B cell (primary cell): ENCODE results near the gene SLC6A6. TPM values are rescaled to one million over a fixed set of nuclear protein-coding genes. Genes with fewer than 3 reads are reported as not detected.

Experiments
- ATAC-seq: fragments of 200-7000 bp; cut with Tn5 transposase; one replicate; pipeline ENCODE4 v1.10.0; 2021; ENCODE audit warnings: low read depth, mild to moderate bottlenecking, moderate number of reproducible peaks, moderate library complexity
- CTCF ChIA-PET: fragments of 350-600 bp; sonication (Branson Sonifier 250); formaldehyde crosslinking; loops from one replicate; lab custom pipeline; 2021; ENCODE audit warnings: antibody characterized with exemption, inconsistent platforms; lab: Charles Lee
- POLR2A ChIA-PET: fragments of 350-600 bp; sonication (Branson Sonifier 250); formaldehyde crosslinking; loops from one replicate; lab custom pipeline; 2021; ENCODE audit warnings: antibody characterized with exemption; lab: Charles Lee
- DNase-seq: peaks from one replicate; pipeline ENCODE4 v3.0.0; 2013
- H2AFZ ChIP-seq: 2 replicates; pipeline ENCODE4 v1.6.1; 2012; ENCODE audit warnings: mild to moderate bottlenecking, low read depth, low read length; ENCODE audit not compliant: insufficient read depth, poor library complexity, severe bottlenecking
- H3K27ac ChIP-seq, 2 donors: 1 replicate in 1 of 2; 2 replicates in 1 of 2; pipeline ENCODE4 v1.5.1; 2012 to 2013; ENCODE audit warnings: low read length in 2 of 2, mild to moderate bottlenecking in 2 of 2, moderate library complexity in 1 of 2
- H3K27me3 ChIP-seq, 4 experiments: fragments of 200-600 bp in 1 of 4; sonication (generic) in 1 of 4; replicated peaks in 1 of 4; 1 replicate in 2 of 4; 2 replicates in 2 of 4; pipeline versions ENCODE4 v1.6.1 to v1.7.0; 2013 to 2016; ENCODE audit warnings: low read length in 3 of 4, mild to moderate bottlenecking in 2 of 4, mixed read lengths in 1 of 4, moderate library complexity in 1 of 4; ENCODE audit not compliant: insufficient read depth in 4 of 4, control insufficient read depth in 3 of 4; ENCODE audit errors: control extremely low read depth in 1 of 4
- H3K36me3 ChIP-seq, 2 experiments: replicated peaks in 1 of 2; 1 replicate in 1 of 2; 2 replicates in 1 of 2; pipeline versions ENCODE4 v1.6.1 to v1.7.1; 2013; ENCODE audit warnings: low read length in 1 of 2; ENCODE audit not compliant: insufficient read depth in 2 of 2, control insufficient read depth in 1 of 2; ENCODE audit errors: control extremely low read depth in 1 of 2, extremely low read depth in 1 of 2
- H3K4me1 ChIP-seq, 2 donors: fragments of 200-600 bp in 1 of 2; sonication (generic) in 1 of 2; 1 replicate in 1 of 2; 2 replicates in 1 of 2; pipeline versions ENCODE4 v1.5.1 to v1.6.1; 2013 to 2017; ENCODE audit warnings: low read length in 2 of 2; ENCODE audit not compliant: control insufficient read depth in 2 of 2, insufficient read depth in 2 of 2
- H3K4me2 ChIP-seq: replicated peaks from 2 replicates; pipeline ENCODE3; 2012; ENCODE audit warnings: mild to moderate bottlenecking, low read depth, low read length; ENCODE audit not compliant: poor library complexity, severe bottlenecking
- H3K4me3 ChIP-seq, 5 experiments: fragments of 200-600 bp in 1 of 5; sonication (generic) in 1 of 5; 1 replicate in 3 of 5; 2 replicates in 2 of 5; pipeline versions ENCODE4 v1.5.1 to v1.7.0; 2011 to 2016; ENCODE audit warnings: low read length in 4 of 5, mild to moderate bottlenecking in 4 of 5, low read depth in 2 of 5, control low read depth in 1 of 5, moderate library complexity in 1 of 5; ENCODE audit not compliant: insufficient read depth in 1 of 5; ENCODE audit errors: control extremely low read depth in 1 of 5, extremely low read depth in 1 of 5
- H3K79me2 ChIP-seq: fragments of 200-600 bp; sonication (generic); one replicate; pipeline ENCODE4 v1.6.0; 2016; ENCODE audit warnings: low read length; ENCODE audit not compliant: control insufficient read depth, insufficient read depth
- H3K9ac ChIP-seq: fragments of 200-600 bp; sonication (generic); 2 replicates; pipeline ENCODE4 v1.6.1; 2017; ENCODE audit warnings: mild to moderate bottlenecking, low read length, moderate library complexity
- H3K9me3 ChIP-seq, 3 donors: one replicate each; pipeline versions ENCODE4 v1.6.1 to v1.7.1; 2013; ENCODE audit warnings: low read length in 2 of 3; ENCODE audit not compliant: control insufficient read depth in 2 of 3, insufficient read depth in 1 of 3; ENCODE audit errors: control extremely low read depth in 1 of 3
- H4K20me1 ChIP-seq: 2 replicates; pipeline ENCODE4 v1.6.0; 2012; ENCODE audit warnings: mild to moderate bottlenecking, low read length; ENCODE audit not compliant: insufficient read depth, control insufficient read depth, poor library complexity, severe bottlenecking
- H3K27ac Mint-ChIP-seq: one replicate; pipeline ENCODE4 v1.8.0; 2021; ENCODE audit warnings: mixed read lengths
- H3K27me3 Mint-ChIP-seq: one replicate; pipeline ENCODE4 v1.8.0; 2021; ENCODE audit warnings: mixed read lengths
- H3K4me1 Mint-ChIP-seq: one replicate; pipeline ENCODE4 v1.8.0; 2021; ENCODE audit warnings: mixed read lengths
- H3K4me3 Mint-ChIP-seq: one replicate; pipeline ENCODE4 v1.8.0; 2021; ENCODE audit warnings: mixed read lengths
- H3K9me3 Mint-ChIP-seq: one replicate; pipeline ENCODE4 v1.8.0; 2022; ENCODE audit warnings: mixed read lengths; ENCODE audit not compliant: insufficient read depth
- CTCF ChIP-seq: fragments of 200-600 bp; IDR thresholded peaks from one replicate; pipeline ENCODE4 v1.8.0; 2022; ENCODE audit warnings: antibody characterized with exemption, mild to moderate bottlenecking
- EZH2 ChIP-seq: IDR thresholded peaks from 2 replicates; pipeline ENCODE4 v1.6.1; 2012; ENCODE audit warnings: borderline replicate concordance, low read depth, mild to moderate bottlenecking, moderate library complexity, low read length; ENCODE audit not compliant: insufficient read depth, poor library complexity, severe bottlenecking
- WGBS: methylation state at CpG from one replicate; pipeline ENCODE4 v1.1.5; 2013; ENCODE audit warnings: missing lambda C conversion rate; ENCODE audit not compliant: insufficient coverage; 5-methylcytosine and 5-hydroxymethylcytosine counted together
- intact Hi-C: fragments of 100-400 bp; cut with micrococcal nuclease; formaldehyde crosslinking; loops from one replicate; pipeline ENCODE4 v1.10.0; 2022
- polyA plus RNA-seq: library from polyadenylated mRNA; depleted of rRNA; stranded (reverse); fragments of >200 nt; gene quantifications from 2 replicates; pipeline ENCODE4 v1.2.3, GENCODE V29; 2012
- total RNA-seq, 2 donors: library from RNA; stranded (reverse); fragments of 120-200 nt in 1 of 2; gene quantifications; 1 replicate in 1 of 2; 2 replicates in 1 of 2; pipeline versions ENCODE4 v1.2.3 to v1.2.4, GENCODE V29; 2013 to 2022

SLC6A6 gene
- total and polyA plus RNA-seq, 2 donors (not counting 1 experiment from before 2014, with no cell fraction given): 34.2 to 48.7 TPM

GRCh38 chr3:14434498-14435151, 32.2 kb downstream of the SLC6A6 start:
- Histone ChIP-seq H3K4me3 (no peak overlapping the region), H3K79me2 (peaks cover 67% of the 10 kb centered on the region), H3K4me1 (peaks cover 58 to 77% of the 10 kb centered on the region in 2 donors), H3K27ac (peak overlapping the region; percentile 93 to 98), H4K20me1 (peaks cover 12% of the 10 kb centered on the region), H3K4me2 (peak overlapping the region; percentile 81), H3K36me3 (no peaks in the 10 kb centered on the region), H3K9me3 (no peaks in the 10 kb centered on the region), H3K9ac (peak overlapping the region; percentile 28), H2AFZ (no peak overlapping the region), H3K27me3 (no peaks in the 10 kb centered on the region)
- no peak for TF ChIP-seq EZH2
- no peak for TF ChIP-seq CTCF
- 71% methylated on average over 12 of the region's 12 CpGs for WGBS
- ChIA-PET POLR2A (no interaction called here), CTCF (interaction anchor here (1.2 to 2.0 kb wide), 2 partner anchors 27 to 32 kb away, joined by 3 to 8 read pairs; partner anchors contain the start of gene SLC6A6)
- Mint-ChIP-seq H3K27me3 (no peaks in the 10 kb centered on the region), H3K4me1 (peaks cover 76% of the 10 kb centered on the region), H3K9me3 (no peaks in the 10 kb centered on the region), H3K27ac (peak overlapping the region; percentile 94), H3K4me3 (peak overlapping the region; percentile 36)
- no peak for ATAC-seq
- intact Hi-C loops: no loop called here
- no peak for DNase-seq
